ENCODE data around the gene CTNNA2.

DNA sequence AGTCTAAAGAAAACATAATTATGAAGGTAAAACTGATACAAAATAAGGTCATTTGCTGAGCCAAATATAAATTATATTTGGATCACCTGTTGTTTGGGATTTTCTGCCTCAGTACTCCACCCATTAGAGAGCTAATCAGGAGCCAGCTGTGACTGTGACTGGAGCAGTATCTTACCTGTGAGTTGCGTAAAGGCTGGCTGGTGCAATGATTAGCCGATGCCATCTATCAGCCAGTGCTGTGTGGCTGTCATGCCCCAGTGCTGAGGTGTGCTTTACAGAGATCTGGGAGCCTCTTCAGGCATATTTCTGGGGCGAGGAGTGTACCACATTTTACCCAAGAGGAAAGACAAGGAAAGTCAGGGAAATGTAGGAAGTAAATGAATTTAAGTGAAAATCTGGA is 599.9 kb downstream of the CTNNA2 start:
- TF ChIP-seq, protein P1, sequence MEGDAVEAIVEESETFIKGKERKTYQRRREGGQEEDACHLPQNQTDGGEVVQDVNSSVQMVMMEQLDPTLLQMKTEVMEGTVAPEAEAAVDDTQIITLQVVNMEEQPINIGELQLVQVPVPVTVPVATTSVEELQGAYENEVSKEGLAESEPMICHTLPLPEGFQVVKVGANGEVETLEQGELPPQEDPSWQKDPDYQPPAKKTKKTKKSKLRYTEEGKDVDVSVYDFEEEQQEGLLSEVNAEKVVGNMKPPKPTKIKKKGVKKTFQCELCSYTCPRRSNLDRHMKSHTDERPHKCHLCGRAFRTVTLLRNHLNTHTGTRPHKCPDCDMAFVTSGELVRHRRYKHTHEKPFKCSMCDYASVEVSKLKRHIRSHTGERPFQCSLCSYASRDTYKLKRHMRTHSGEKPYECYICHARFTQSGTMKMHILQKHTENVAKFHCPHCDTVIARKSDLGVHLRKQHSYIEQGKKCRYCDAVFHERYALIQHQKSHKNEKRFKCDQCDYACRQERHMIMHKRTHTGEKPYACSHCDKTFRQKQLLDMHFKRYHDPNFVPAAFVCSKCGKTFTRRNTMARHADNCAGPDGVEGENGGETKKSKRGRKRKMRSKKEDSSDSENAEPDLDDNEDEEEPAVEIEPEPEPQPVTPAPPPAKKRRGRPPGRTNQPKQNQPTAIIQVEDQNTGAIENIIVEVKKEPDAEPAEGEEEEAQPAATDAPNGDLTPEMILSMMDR (IDR thresholded peaks at IDR 0.05) = no peak
- TF ChIP-seq POLR2A (IDR thresholded peaks at IDR 0.05; ENCODE audit: low read length) (no peak), CHD4 (IDR thresholded peaks at IDR 0.05; ENCODE audit: borderline replicate concordance) (no peak), HOXB5 (CRISPR knock-in tag; IDR thresholded peaks at IDR 0.05) (no peak), CBX2 (IDR thresholded peaks at IDR 0.05; ENCODE audit: borderline replicate concordance, low read depth) (no peak), MYC (IDR thresholded peaks at IDR 0.05; ENCODE audit: borderline replicate concordance, low read length) (no peak), HDAC2 (IDR thresholded peaks at IDR 0.05) (no peak), EP300 (IDR thresholded peaks at IDR 0.05) (no peak), JUN (IDR thresholded peaks at IDR 0.05) (no peak), CHD2 (IDR thresholded peaks at IDR 0.05; ENCODE audit: low read length, partially characterized antibody) (no peak), MAFK (IDR thresholded peaks at IDR 0.05; ENCODE audit: partially characterized antibody) (no peak)
- TF ChIP-seq, protein P2, sequence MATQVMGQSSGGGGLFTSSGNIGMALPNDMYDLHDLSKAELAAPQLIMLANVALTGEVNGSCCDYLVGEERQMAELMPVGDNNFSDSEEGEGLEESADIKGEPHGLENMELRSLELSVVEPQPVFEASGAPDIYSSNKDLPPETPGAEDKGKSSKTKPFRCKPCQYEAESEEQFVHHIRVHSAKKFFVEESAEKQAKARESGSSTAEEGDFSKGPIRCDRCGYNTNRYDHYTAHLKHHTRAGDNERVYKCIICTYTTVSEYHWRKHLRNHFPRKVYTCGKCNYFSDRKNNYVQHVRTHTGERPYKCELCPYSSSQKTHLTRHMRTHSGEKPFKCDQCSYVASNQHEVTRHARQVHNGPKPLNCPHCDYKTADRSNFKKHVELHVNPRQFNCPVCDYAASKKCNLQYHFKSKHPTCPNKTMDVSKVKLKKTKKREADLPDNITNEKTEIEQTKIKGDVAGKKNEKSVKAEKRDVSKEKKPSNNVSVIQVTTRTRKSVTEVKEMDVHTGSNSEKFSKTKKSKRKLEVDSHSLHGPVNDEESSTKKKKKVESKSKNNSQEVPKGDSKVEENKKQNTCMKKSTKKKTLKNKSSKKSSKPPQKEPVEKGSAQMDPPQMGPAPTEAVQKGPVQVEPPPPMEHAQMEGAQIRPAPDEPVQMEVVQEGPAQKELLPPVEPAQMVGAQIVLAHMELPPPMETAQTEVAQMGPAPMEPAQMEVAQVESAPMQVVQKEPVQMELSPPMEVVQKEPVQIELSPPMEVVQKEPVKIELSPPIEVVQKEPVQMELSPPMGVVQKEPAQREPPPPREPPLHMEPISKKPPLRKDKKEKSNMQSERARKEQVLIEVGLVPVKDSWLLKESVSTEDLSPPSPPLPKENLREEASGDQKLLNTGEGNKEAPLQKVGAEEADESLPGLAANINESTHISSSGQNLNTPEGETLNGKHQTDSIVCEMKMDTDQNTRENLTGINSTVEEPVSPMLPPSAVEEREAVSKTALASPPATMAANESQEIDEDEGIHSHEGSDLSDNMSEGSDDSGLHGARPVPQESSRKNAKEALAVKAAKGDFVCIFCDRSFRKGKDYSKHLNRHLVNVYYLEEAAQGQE (IDR thresholded peaks at IDR 0.05) = no peak

Measured in A549 (cell line).